ENCODE results near the gene GSE1. TPM values are rescaled to one million over a fixed set of nuclear protein-coding genes. Genes with fewer than 3 reads are reported as not detected.

GSE1 gene
- total and polyA plus RNA-seq, 9 of the 15 experiments (the other 6 are each of a cell fraction or from before 2014, with no cell fraction given) = 12.2 to 244 (median 57.9) TPM

GRCh38 chr16:85563515-85564276 is 49.4 kb upstream of the GSE1 start (continued):
- TF ChIP-seq XRCC5 (IDR thresholded peaks at IDR 0.05; ENCODE audit: low read depth, low read length) = no peak
- TF ChIP-seq RBM15 (IDR thresholded peaks at IDR 0.05; ENCODE audit: insufficient read depth, low read length) = no peak
- TF ChIP-seq NELFE (IDR thresholded peaks at IDR 0.05; ENCODE audit: insufficient read depth, insufficient read length) = no peak
- TF ChIP-seq SPI1 (IDR thresholded peaks at IDR 0.05; ENCODE audit: borderline replicate concordance, low read depth, low read length) = no peak
- TF ChIP-seq HES1 (IDR thresholded peaks at IDR 0.05; ENCODE audit: low read depth) = no peak
- TF ChIP-seq HMG20B (CRISPR knock-in tag; IDR thresholded peaks at IDR 0.05) = no peak
- 0 out of 2 replicates have a peak, but pooled peaks have one; percentile 66 for TF ChIP-seq ZBTB2 (IDR thresholded peaks at IDR 0.05)
- TF ChIP-seq JUN (IDR thresholded peaks at IDR 0.05; ENCODE audit: borderline replicate concordance, low read depth, low read length) = no peak
- no peak; the same call in 1 of the 2 replicates for TF ChIP-seq JUN (CRISPR knock-in tag; IDR thresholded peaks at IDR 0.05; ENCODE audit: borderline replicate concordance)
- TF ChIP-seq JUNB (CRISPR knock-in tag; conservative IDR thresholded peaks at IDR 0.05) = no peak
- TF ChIP-seq ILF3 (IDR thresholded peaks at IDR 0.05; ENCODE audit: borderline replicate concordance) = no peak
- TF ChIP-seq ZNF695 (CRISPR knock-in tag; IDR thresholded peaks at IDR 0.05) = no peak
- TF ChIP-seq ZNF830 (CRISPR knock-in tag; IDR thresholded peaks at IDR 0.05) = 0 out of 2 replicates have a peak, but pooled peaks have one; percentile 35
- TF ChIP-seq ZBTB12 (CRISPR knock-in tag; IDR thresholded peaks at IDR 0.05) = no peak
- TF ChIP-seq SETDB1 (IDR thresholded peaks at IDR 0.05; ENCODE audit: low read length) = no peak
- TF ChIP-seq ZZZ3 (IDR thresholded peaks at IDR 0.05) = no peak
